GM19463 (cell line): ENCODE measurements around the gene FBP2.
"Not testable (repeated sequence)": the region's sequence is repeated elsewhere in the genome, so short reads cannot be mapped to it uniquely, and the experiment has no call there.

Experiments used
- ATAC-seq: cut with Tn5 transposase; IDR thresholded peaks from one replicate; pipeline ENCODE4 v1.9.1; 2021; ENCODE audit warnings: mild to moderate bottlenecking, moderate library complexity; ENCODE audit not compliant: unreplicated experiment

FBP2 gene

DNA sequence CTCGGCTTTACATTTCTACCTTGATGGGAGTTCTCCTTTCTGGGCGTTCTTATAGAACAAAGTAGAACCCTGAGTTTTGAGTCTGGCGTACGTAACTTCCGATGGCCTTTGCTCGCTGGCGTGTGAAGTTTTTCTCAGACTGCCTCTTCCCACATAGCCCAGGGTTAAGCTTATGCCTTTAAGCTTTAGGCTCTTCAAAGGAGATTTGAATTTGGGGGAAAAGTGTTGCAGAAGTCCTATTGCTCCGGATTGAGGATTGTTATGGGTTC lies 13.7 kb upstream of the FBP2 start:
- no peak for ATAC-seq

- ATAC-seq: no peak
These were observed 13.2 kb upstream of the FBP2 start for GRCh38 chr9:94606646-94607422.

DNA sequence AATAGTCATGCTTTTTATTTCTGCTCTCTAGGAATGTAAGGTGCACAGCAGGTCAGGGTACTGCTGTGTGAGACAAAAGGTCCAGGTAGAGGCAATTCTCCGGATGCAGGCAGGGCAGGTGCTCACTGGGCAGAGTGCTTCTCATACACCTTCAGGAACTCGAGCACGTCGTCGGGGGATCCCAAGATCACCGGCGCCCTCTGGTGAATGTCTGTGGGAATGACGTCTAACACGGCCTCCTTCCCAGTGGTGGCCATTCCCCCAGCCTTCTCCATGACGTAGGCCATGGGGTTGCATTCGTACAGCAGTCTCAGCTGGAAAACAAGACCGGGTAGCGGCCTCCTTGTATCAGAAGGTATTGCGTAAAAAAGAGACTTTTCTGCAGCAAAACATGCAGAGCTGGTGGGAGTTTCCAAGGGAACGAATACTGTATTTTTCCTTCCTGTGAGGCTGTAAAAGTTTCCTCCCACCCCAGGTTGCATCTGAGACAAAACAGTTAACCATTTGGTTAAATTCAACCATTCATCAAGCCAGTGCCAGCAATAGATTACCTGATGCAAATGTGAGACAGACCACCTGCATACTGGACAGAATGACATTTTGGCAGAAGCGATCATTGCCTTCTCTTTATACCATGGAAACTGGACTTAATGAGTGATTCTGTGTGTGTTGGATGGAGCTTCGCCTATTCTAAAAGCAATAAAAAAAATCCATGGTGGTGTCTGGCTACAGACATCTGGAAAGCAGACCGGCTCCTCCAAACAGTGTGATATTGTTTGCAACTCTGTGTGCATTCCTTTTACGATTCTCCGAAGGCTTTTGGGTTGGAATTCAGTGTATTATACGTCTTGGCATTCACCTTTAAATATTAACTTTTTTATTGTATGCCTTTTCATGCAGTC lies 9.9 kb upstream of the FBP2 start:
- ATAC-seq: no peak

GRCh38 chr9:94602666-94603065 lies 9.0 kb upstream of the FBP2 start:
- ATAC-seq: no peak

- no peak for ATAC-seq
These were observed 7.1 kb upstream of the FBP2 start for GRCh38 chr9:94600715-94601114.

GRCh38 chr9:94600258-94600657 lies 6.6 kb upstream of the FBP2 start:
- ATAC-seq: no peak

DNA sequence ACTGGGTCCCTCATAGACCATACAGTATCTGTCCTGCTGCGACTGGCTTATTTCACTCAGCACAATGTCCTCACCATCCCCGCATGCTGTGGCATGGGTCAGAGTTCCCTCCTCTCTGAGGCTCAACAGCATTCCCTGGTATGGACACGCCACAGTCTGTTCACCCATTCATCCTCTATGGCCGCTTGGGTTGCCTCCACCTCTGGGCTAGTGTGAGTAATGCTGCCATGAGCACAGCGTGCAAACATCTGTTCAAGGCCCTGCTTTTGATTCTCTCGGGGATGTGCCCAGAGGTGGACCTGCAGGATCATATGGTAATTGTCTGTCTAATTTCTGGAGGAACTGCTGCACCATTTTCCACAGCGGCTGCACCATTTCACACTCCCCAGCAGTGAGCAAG lies 5.5 kb upstream of the FBP2 start:
- ATAC-seq: no peak

DNA sequence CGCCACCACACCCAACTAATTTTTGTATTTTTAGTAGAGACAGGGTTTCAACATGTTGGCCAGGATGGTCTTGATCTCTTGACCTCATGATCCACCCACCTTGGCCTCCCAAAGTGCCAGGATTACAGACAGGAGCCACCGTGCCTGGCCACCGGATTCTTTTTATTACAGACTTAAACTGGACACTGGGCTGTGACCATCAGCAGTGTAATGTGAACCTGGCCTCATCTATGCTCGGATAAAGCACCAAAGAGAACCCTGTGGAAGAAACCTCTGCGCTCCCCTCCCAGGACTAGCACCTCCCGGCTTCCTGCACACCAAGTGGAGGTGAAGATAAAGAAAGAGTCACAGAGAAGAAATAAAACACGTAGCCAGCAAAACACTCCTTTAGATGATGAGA lies 941 bp downstream of the FBP2 start:
- not testable (repeated sequence) for ATAC-seq

DNA sequence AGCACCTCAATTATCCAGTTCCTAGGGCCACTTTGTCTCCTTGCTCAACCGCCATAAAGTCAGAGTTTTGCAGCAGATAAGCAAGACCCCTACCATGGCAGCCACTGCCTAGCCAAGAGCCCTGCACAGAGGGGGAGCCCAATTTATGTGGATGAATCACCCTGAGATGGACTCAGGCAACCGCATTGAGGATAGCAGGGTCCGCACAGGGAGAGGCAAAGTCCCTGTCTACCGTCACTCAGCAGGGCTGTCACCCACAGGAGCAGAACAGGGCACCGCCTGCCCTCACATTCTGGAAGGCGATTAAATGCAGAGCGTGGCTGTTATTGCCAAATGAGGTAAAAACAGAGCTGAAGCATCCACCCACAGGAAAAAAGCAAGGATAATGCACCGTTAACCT lies 1.7 kb downstream of the FBP2 start:
- no peak for ATAC-seq

- not testable (repeated sequence) for ATAC-seq
These were observed 2.5 kb downstream of the FBP2 start for GRCh38 chr9:94591046-94591545.

DNA sequence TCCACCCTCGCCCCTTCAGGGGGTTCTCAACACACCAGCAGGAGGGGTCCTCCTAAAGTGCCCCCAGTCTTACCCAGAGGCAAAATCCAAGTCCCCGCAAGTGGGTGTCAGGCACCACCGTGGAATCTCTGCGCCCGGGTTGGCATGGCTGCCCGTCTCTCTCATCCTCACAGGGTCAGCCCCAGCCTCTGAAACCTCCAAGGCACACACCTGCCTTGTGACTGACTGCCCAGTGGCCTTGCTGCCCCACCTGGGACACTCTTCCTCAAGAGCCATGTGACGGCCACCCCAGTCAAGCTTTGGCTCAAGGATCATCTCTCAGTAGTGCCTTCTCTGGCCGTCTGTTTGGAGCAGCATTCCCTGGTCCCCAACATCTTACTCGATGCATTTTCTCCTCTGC lies 4.9 kb downstream of the FBP2 start:
- ATAC-seq: no peak

GRCh38 chr9:94586814-94587213 lies 6.8 kb downstream of the FBP2 start:
- ATAC-seq: no peak

DNA sequence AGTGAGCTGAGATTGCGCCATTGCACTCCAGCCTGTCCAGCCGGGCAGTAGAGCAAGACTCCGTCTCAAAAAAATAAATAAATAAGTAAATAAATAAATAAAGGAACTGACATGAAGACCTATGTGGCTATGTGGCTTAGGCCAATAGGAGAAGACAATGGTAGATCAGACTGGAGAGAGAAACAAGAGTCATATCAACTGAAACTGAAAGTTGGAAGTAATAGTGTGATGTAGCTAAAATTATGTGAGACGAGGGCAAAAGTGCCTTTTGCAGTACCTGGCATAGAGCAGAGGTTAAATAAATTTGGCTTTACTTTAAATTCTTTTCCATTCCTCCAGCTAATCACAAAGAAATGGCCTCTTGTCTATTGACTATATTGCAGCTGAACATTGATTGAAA lies 7.3 kb downstream of the FBP2 start:
- ATAC-seq: no peak

GRCh38 chr9:94584555-94584954 lies 9.1 kb downstream of the FBP2 start:
- ATAC-seq: no peak

GRCh38 chr9:94581728-94582127 lies 11.9 kb downstream of the FBP2 start:
- no peak for ATAC-seq

DNA sequence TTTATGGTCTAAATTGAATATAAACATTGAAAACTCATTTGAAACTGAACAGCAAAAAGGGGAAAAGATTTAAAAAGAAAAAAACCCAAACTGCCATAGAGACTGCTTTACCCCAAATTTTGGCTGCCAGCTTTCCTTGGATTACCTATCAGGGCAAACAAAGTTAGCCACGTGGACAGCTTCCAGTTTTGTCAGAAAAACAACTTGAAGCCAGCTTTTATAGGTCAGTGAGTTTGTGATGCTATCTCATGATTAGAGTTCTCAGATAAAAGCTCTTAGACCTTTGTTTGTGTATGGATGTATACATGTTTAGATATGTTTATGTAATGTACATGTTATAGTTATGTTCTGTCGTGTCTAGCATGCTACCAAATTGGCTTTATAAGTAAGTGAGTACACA lies 16.1 kb downstream of the FBP2 start:
- no peak for ATAC-seq

GRCh38 chr9:94577036-94577435 lies 16.6 kb downstream of the FBP2 start:
- ATAC-seq: no peak

- no peak for ATAC-seq
These were observed 17.5 kb downstream of the FBP2 start for GRCh38 chr9:94576131-94576530.

DNA sequence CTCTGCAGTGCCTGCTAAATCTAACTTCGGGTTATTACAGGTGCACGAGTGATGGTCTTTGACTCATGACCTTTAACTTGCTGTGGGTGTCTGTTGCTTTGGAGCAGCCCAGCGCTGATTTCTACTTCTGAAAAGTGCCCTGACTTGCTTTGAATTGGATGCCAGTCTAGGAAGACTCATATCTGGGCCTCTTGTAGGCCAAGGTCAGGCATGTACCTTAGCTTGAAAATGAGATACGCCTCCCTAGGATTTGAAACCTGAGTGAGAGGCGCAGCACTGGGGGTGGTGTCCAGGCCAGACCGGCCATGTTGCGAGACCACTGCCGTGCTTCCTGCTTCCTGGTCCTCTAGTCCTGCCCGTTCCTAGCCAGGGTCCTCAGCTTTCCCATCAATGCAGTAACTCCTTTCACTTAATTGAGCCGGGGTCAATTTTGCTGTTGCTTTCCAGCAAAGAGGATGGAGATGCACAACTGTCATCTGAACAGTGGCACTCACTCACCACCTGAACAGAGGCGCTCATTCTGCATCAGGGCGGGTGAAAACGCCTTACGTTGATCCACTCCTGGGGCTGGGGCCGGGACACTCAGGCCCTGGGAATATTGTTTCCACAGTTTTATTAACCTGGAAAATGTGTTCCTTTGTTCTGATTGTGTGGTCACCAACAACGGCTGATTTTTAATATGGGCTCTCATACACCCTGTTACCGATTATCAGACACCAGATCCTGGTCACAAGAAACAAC lies 24.5 kb downstream of the FBP2 start:
- no peak for ATAC-seq

DNA sequence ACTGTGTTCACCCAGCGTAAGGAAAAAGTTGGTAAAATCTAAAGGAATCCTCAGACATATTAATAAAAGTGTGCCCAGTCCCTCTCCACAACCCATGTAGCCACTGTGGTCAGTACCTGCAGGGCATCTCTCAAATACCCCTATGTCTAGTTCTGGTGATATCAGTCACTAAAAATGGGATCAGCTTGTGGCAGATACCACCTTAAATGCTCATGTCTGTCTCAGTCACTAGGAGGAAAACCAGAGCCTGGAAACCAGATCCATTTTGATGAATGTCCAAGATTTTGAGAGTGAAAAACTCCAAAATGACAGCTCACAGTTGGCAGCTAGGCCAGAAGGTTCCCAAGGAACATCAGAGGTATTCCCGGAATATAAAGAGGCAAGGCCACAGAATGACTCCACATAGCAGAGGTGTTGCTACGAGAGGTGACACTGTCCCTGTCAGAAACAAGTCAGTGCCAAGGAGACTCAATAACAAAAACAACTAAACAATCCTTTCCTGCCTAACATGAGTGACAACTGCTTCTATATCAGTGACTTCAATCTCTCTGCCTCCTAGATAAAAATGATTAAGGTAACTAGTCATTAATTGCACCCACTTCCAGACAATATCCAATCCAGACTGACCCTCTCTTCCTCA lies 25.3 kb downstream of the FBP2 start:
- ATAC-seq: no peak

DNA sequence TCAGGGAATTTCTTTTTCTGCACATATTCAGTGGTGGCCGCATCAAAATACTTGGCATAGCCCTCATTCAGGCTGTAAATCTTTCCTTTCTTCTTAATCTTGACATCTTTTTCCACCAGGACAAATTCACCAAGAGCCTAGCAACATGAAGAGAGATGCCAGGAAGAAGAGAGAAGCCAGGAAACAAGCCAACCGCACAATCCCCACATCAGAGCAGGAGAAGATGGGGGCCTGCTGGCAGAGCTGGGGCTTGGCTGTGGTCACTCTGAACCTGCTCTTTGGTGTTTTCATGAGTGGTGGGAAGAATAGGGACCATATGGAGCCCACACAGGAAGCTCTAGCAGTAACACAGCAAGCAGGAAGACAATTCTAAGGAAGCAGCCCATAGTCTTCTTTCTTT lies 26.4 kb downstream of the FBP2 start:
- ATAC-seq: no peak
